Esophagus muscularis mucosa (tissue), 4 donors: ENCODE measurements around the gene BNIP3. TPM values are rescaled to one million over a fixed set of nuclear protein-coding genes. Genes with fewer than 3 reads are reported as not detected.

Experiments
- DNase-seq: peaks from one replicate; pipeline ENCODE4 v3.0.0-alpha.2; 2017; ENCODE audit errors: extremely low spot score
- H3K27ac ChIP-seq, 4 donors: fragments of 200-600 bp; sonication (generic); replicated peaks in 1 of 4; 1 replicate in 3 of 4; 2 replicates in 1 of 4; pipeline ENCODE4 v1.5.1; 2016 to 2019; ENCODE audit warnings: mild to moderate bottlenecking in 1 of 4
- H3K27me3 ChIP-seq, 4 donors: fragments of 200-600 bp; sonication (generic); one replicate each; pipeline versions ENCODE4 v1.5.1 to v1.6.0; 2016 to 2019
- H3K36me3 ChIP-seq, 4 donors: fragments of 200-600 bp; sonication (generic); one replicate each; pipeline ENCODE4 v1.5.1; 2016 to 2019
- H3K4me1 ChIP-seq, 4 donors: fragments of 200-600 bp; sonication (generic); one replicate each; pipeline ENCODE4 v1.5.1; 2016 to 2019
- H3K4me3 ChIP-seq, 4 donors: fragments of 200-600 bp; sonication (generic); 1 replicate in 2 of 4; 2 replicates in 2 of 4; pipeline ENCODE4 v1.5.1; 2016 to 2019; ENCODE audit warnings: mild to moderate bottlenecking in 4 of 4, moderate library complexity in 1 of 4
- H3K9me3 ChIP-seq, 4 donors: fragments of 200-600 bp; sonication (generic); 1 replicate in 3 of 4; 2 replicates in 1 of 4; pipeline ENCODE4 v1.5.1; 2016 to 2019
- EP300 ChIP-seq: sonication (generic); formaldehyde crosslinking; IDR thresholded peaks from one replicate; pipeline ENCODE4 v1.6.1; 2017; ENCODE audit warnings: antibody characterized with exemption
- POLR2A ChIP-seq: fragments of 450-650 bp; IDR thresholded peaks from one replicate; pipeline ENCODE4 v1.6.1; 2017; ENCODE audit warnings: antibody characterized with exemption, moderate library complexity, mild to moderate bottlenecking, low read depth
- POLR2AphosphoS5 ChIP-seq, 2 donors: sonication (generic); formaldehyde crosslinking; IDR thresholded peaks; one replicate each; pipeline ENCODE4 v1.6.1; 2017; ENCODE audit warnings: antibody characterized with exemption in 2 of 2
- WGBS: methylation state at CpG from one replicate; pipeline ENCODE4 v1.1.5; 2018; 5-methylcytosine and 5-hydroxymethylcytosine counted together
- intact Hi-C: fragments of 100-400 bp; cut with DNase I; formaldehyde crosslinking; loops from one replicate; pipeline ENCODE4 v1.15.1; 2023
- total RNA-seq, 4 donors: library from RNA; depleted of rRNA; stranded (reverse); fragments of >200 nt; gene quantifications; one replicate each; pipeline versions ENCODE4 v1.1.0 to v1.2.1, GENCODE V29; 2016
- TF ChIP-seq, protein P1 (sequence below), 3 experiments: fragments of 200-600 bp in 2 of 3; fragments of 450-650 bp in 1 of 3; sonication (generic) in 2 of 3; IDR thresholded peaks; one replicate each; pipeline ENCODE4 v1.5.1; 2017 to 2019; ENCODE audit warnings: antibody characterized with exemption in 3 of 3, mild to moderate bottlenecking in 2 of 3, moderate library complexity in 1 of 3

Gene BNIP3
- total RNA-seq, 4 donors from 2014 or later, result 51.4 to 68.9 (median 62.6) TPM

DNA sequence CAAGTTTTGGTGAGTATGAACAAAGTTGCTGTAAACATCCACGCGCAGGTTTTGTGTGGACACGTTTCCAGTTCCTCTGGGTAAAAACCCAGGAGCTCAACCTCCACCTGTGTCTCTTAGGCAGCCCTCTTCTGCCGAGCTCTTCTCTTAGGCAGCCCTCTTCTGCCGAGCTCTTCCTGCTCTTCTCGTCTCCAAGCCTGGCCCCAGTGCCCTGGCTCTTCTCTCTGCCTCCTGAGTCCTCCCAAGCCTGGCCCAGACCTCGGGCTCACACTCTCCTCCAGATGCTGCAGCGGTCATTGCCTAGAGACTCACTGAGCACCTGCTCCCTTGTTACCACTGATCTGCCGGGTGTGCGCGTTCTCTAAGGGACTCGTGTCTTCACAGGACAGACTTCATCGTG lies 38.7 kb upstream of the BNIP3 start:
- WGBS, result 87% methylated on average over 11 of the region's 13 CpGs
- Histone ChIP-seq H3K27ac (no peak overlapping the region), H3K4me3 (no peak overlapping the region), H3K27me3 (peaks cover 0 to 28% (median 0%) of the 10 kb centered on the region in 4 donors), H3K4me1 (peaks cover 6 to 12% (median 10%) of the 10 kb centered on the region in 4 donors), H3K9me3 (no peaks in the 10 kb centered on the region), H3K36me3 (no peaks in the 10 kb centered on the region)
- DNase-seq, result no peak
- intact Hi-C loops, result loop anchor here (5.0 kb wide), 1 partner anchor 38 kb away; the partner anchor contains the start of gene BNIP3
- TF ChIP-seq, protein P1, sequence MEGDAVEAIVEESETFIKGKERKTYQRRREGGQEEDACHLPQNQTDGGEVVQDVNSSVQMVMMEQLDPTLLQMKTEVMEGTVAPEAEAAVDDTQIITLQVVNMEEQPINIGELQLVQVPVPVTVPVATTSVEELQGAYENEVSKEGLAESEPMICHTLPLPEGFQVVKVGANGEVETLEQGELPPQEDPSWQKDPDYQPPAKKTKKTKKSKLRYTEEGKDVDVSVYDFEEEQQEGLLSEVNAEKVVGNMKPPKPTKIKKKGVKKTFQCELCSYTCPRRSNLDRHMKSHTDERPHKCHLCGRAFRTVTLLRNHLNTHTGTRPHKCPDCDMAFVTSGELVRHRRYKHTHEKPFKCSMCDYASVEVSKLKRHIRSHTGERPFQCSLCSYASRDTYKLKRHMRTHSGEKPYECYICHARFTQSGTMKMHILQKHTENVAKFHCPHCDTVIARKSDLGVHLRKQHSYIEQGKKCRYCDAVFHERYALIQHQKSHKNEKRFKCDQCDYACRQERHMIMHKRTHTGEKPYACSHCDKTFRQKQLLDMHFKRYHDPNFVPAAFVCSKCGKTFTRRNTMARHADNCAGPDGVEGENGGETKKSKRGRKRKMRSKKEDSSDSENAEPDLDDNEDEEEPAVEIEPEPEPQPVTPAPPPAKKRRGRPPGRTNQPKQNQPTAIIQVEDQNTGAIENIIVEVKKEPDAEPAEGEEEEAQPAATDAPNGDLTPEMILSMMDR (IDR thresholded peaks at IDR 0.05), result no peak
- TF ChIP-seq EP300 (no peak), POLR2AphosphoS5 (IDR thresholded peaks at IDR 0.05) (no peak), POLR2A (no peak)

DNA sequence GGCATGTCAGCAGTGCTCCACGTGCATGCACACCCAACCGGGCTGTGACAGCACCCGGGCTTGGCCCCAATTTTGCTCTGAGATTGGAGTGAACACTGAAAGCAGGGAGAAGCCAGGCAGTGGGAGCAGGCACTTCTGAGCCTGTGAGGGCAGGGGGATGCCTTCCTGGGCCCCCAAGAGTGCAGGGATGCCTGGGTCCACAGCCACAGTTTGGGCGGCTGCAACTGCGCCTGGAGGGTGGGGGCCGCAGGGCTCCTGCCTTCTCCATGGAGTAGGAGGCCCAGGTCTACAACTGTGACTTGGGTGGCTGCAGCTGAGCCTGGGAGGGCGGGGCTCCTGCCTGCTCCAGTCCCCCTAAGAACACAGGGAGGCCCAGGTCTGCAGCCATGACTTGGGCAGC lies 37.6 kb upstream of the BNIP3 start:
- H3K27ac ChIP-seq, result no peak overlapping the region
- TF ChIP-seq POLR2A, result no peak
- TF ChIP-seq, protein P1 (IDR thresholded peaks at IDR 0.05), result no peak
- TF ChIP-seq EP300, result no peak
- TF ChIP-seq POLR2AphosphoS5 (IDR thresholded peaks at IDR 0.05), result no peak
- peaks cover 6 to 12% (median 10%) of the 10 kb centered on the region in 4 donors for H3K4me1 ChIP-seq
- no peaks in the 10 kb centered on the region for H3K9me3 ChIP-seq
- H3K27me3 ChIP-seq, result peaks cover 0 to 21% (median 0%) of the 10 kb centered on the region in 4 donors
- H3K36me3 ChIP-seq, result no peaks in the 10 kb centered on the region
- WGBS, result no CpG with 5 or more reads among the region's 7 CpGs
- H3K4me3 ChIP-seq, result no peak overlapping the region
- no peak for DNase-seq
- intact Hi-C loops, result no loop called here

DNA sequence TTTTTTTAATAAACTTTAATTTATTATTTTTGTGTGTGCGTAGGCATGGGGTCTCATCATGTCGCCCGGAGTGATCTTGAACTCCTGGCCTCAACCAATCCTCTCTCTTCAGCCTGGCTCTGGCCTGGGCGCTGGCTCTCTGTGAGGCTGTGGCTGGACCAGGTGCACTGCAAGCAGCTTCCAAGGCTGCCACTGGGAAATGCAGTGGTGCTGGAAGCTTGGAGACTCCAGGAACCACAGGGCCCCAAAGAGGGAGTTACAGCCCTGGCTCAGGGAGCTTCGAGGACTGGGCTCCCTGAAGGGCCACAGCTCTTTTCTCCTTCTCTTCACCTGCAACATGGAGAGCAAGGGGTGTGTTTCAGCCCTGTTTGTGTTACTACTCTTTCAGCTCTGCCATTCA lies 36.7 kb upstream of the BNIP3 start:
- no peak for DNase-seq
- no peaks in the 10 kb centered on the region for H3K9me3 ChIP-seq
- H3K4me3 ChIP-seq, result no peak overlapping the region
- H3K4me1 ChIP-seq, result peaks cover 4 to 8% (median 5%) of the 10 kb centered on the region in 4 donors
- TF ChIP-seq EP300, result no peak
- TF ChIP-seq, protein P1 (IDR thresholded peaks at IDR 0.05), result no peak
- no peak for TF ChIP-seq POLR2AphosphoS5 (IDR thresholded peaks at IDR 0.05)
- no peak for TF ChIP-seq POLR2A
- H3K27ac ChIP-seq, result no peak overlapping the region
- H3K36me3 ChIP-seq, result no peaks in the 10 kb centered on the region
- WGBS, result 48% methylated on average over 4 of the region's 5 CpGs
- H3K27me3 ChIP-seq, result peaks cover 0 to 13% (median 0%) of the 10 kb centered on the region in 4 donors
- intact Hi-C loops, result no loop called here

DNA sequence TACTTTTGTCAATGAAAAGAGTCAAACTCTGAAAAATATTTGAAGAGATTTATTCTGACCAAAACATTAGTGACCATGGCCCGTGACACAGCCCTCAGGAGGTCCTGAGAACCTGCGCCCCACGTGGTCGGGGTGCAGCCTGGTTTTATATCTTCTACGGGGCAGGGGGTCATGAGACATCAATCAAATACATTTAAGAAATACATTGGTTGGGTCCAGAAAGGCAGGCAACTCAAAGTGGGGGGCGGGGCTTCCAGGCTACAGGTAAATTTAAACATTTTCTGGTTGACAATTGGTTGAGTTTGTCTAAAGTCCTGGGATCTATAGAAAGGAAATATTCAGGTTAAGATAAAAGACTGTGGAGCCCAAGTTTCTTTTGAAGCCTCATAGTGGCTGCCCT lies 34.8 kb upstream of the BNIP3 start:
- TF ChIP-seq EP300, result no peak
- TF ChIP-seq, protein P1 (IDR thresholded peaks at IDR 0.05), result no peak
- no peak for TF ChIP-seq POLR2A
- TF ChIP-seq POLR2AphosphoS5 (IDR thresholded peaks at IDR 0.05), result no peak
- Histone ChIP-seq H3K27ac (no peak overlapping the region), H3K4me1 (no peaks in the 10 kb centered on the region), H3K9me3 (no peaks in the 10 kb centered on the region), H3K36me3 (no peaks in the 10 kb centered on the region), H3K4me3 (no peak overlapping the region), H3K27me3 (peaks cover 0 to 4% (median 0%) of the 10 kb centered on the region in 4 donors)
- intact Hi-C loops, result no loop called here
- 79% methylated on average over 6 of the region's 6 CpGs for WGBS
- no peak for DNase-seq

DNA sequence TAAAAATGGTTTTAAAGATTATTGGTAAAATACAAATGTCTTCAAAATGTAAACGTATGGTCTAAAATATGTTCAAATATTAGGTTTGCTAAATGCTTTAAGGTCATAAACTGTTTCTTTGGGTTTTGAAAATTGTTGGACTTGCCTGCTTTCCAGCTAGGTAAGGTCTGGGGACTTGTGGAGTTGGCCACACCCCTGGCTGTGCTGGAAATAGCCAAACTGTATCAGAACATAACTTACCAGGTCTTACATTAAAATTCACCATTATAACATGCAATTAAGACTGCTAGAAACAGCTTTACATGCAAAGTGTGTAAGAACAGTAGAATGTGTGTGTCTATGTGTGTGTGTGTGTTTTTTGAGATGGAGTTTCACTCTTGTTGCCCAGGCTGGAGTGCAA lies 29.7 kb upstream of the BNIP3 start:
- 79% methylated on average over 1 of the region's 1 CpG for WGBS
- intact Hi-C loops, result no loop called here
- Histone ChIP-seq H3K4me1 (no peaks in the 10 kb centered on the region), H3K4me3 (no peak overlapping the region), H3K27me3 (peaks cover 0 to 4% (median 0%) of the 10 kb centered on the region in 4 donors), H3K27ac (no peak overlapping the region), H3K36me3 (no peaks in the 10 kb centered on the region), H3K9me3 (no peaks in the 10 kb centered on the region)
- TF ChIP-seq, protein P1 (IDR thresholded peaks at IDR 0.05), result no peak
- no peak for TF ChIP-seq POLR2AphosphoS5 (IDR thresholded peaks at IDR 0.05)
- DNase-seq, result no peak
